ENCODE results near the gene HSPB9. TPM values are rescaled to one million over a fixed set of nuclear protein-coding genes. Genes with fewer than 3 reads are reported as not detected.
A peak's percentile ranks its signal among the peaks of the same experiment; 100 is the strongest.

Gene HSPB9
- total RNA-seq, 2 donors from 2014 or later: 1.8 TPM; not detected in 1

GRCh38 chr17:42113293-42114069 is 9.1 kb upstream of the HSPB9 start:
- Histone ChIP-seq H3K4me1 (peaks cover 35% of the 10 kb centered on the region), H3K4me3 (no peak overlapping the region), H3K27ac (peak overlapping the region; percentile 79 to 90 (median 84)), H3K9me3 (no peaks in the 10 kb centered on the region), H3K27me3 (no peaks in the 10 kb centered on the region), H3K36me3 (replicated peaks in 1 of 2; ENCODE audit: insufficient read depth in 1 of 2, low read depth in 2 of 2) (peaks cover 0 to 2% of the 10 kb centered on the region in 2 donors)
- DNase-seq (no peak), ATAC-seq (no peak)
- 85 to 88% methylated on average over 12 to 28 of the region's 28 CpGs for WGBS, 2 donors
- no peak for TF ChIP-seq POLR2A (IDR thresholded peaks at IDR 0.05)
- no peak for TF ChIP-seq CTCF (IDR thresholded peaks at IDR 0.05)
- intact Hi-C loops (cut with DNase I): loop anchor here (5.0 kb wide), 1 partner anchor 41 kb away; no protein-coding TSS in a partner anchor

GRCh38 chr17:42114118-42114517 is 8.5 kb upstream of the HSPB9 start:
- H3K36me3 ChIP-seq (replicated peaks in 1 of 2; ENCODE audit: insufficient read depth in 1 of 2, low read depth in 2 of 2): peaks cover 0 to 2% of the 10 kb centered on the region in 2 donors
- DNase-seq (no peak), ATAC-seq (no peak)
- H3K27ac ChIP-seq: peak overlapping the region in 1 of 4 donors; percentile 86
- WGBS, 2 donors: 87 to 90% methylated on average over 7 to 8 of the region's 9 CpGs
- H3K4me3 ChIP-seq: no peak overlapping the region
- no peaks in the 10 kb centered on the region for H3K27me3 ChIP-seq
- intact Hi-C loops (cut with DNase I): loop anchor here (5.0 kb wide), 1 partner anchor 42 kb away; no protein-coding TSS in a partner anchor
- H3K9me3 ChIP-seq: no peaks in the 10 kb centered on the region
- H3K4me1 ChIP-seq: peaks cover 35% of the 10 kb centered on the region
- TF ChIP-seq CTCF (IDR thresholded peaks at IDR 0.05): no peak
- TF ChIP-seq POLR2A (IDR thresholded peaks at IDR 0.05): no peak

- peak; percentile 61 for ATAC-seq
- no peaks in the 10 kb centered on the region for H3K9me3 ChIP-seq
- WGBS, 2 donors: 23 to 24% methylated on average over 18 of the region's 18 CpGs
- no peaks in the 10 kb centered on the region for H3K27me3 ChIP-seq
- peaks cover 0 to 2% of the 10 kb centered on the region in 2 donors for H3K36me3 ChIP-seq (replicated peaks in 1 of 2; ENCODE audit: insufficient read depth in 1 of 2, low read depth in 2 of 2)
- intact Hi-C loops (cut with DNase I): loop anchor here (5.0 kb wide), 2 partner anchors 90 to 155 kb away; no protein-coding TSS in a partner anchor
- TF ChIP-seq CTCF (IDR thresholded peaks at IDR 0.05): peak; percentile 72 to 92 (median 91)
- TF ChIP-seq POLR2A (IDR thresholded peaks at IDR 0.05): no peak
- peak; percentile 91 to 94 (median 92) for DNase-seq
- H3K4me1 ChIP-seq: peaks cover 44% of the 10 kb centered on the region
- peak overlapping the region in 1 of 4 donors; percentile 42 for H3K27ac ChIP-seq
- no peak overlapping the region for H3K4me3 ChIP-seq
These were observed 5.8 kb upstream of the HSPB9 start for GRCh38 chr17:42116705-42117396.

- WGBS, 2 donors: 69 to 80% methylated on average over 20 to 23 of the region's 30 CpGs
- no peak for TF ChIP-seq CTCF (IDR thresholded peaks at IDR 0.05)
- no peak for TF ChIP-seq POLR2A (IDR thresholded peaks at IDR 0.05)
- ATAC-seq: no peak
- Histone ChIP-seq H3K27me3 (no peaks in the 10 kb centered on the region), H3K27ac (no peak overlapping the region), H3K36me3 (replicated peaks in 1 of 2; ENCODE audit: insufficient read depth in 1 of 2, low read depth in 2 of 2) (peaks cover 0 to 2% of the 10 kb centered on the region in 2 donors), H3K4me3 (no peak overlapping the region), H3K4me1 (peaks cover 49% of the 10 kb centered on the region), H3K9me3 (no peaks in the 10 kb centered on the region)
- no peak for DNase-seq
- intact Hi-C loops (cut with DNase I): loop anchor here (5.0 kb wide), 2 partner anchors 90 to 155 kb away; no protein-coding TSS in a partner anchor
These were observed 5.0 kb upstream of the HSPB9 start for GRCh38 chr17:42117397-42118125.
